Epithelial cell of proximal tubule (primary cell): ENCODE data around the gene NKAIN2. TPM values are rescaled to one million over a fixed set of nuclear protein-coding genes. Genes with fewer than 3 reads are reported as not detected.

Source experiments
- DNase-seq: peaks from one replicate; pipeline ENCODE4 v3.0.0-alpha.2; 2011; ENCODE audit warnings: low read depth
- H3K4me3 ChIP-seq: 2 replicates; pipeline ENCODE4 v1.5.1; 2011; ENCODE audit warnings: low read depth, mild to moderate bottlenecking, low read length
- CTCF ChIP-seq: conservative IDR thresholded peaks from 2 replicates; pipeline ENCODE4 v1.5.1; 2012; ENCODE audit warnings: low read depth, mild to moderate bottlenecking, low read length
- total RNA-seq: library from RNA; depleted of rRNA; stranded (reverse); fragments of >200 nt; gene quantifications from 2 replicates; pipeline ENCODE4 v1.2.3, GENCODE V29; 2015

NKAIN2 gene
- total RNA-seq, 1 donor from 2014 or later, result under 0.01 TPM

- no peak for TF ChIP-seq CTCF
- no peak overlapping the region for H3K4me3 ChIP-seq
- DNase-seq, result no peak
Observed at GRCh38 chr6:123940551-123940950, 136.9 kb downstream of the NKAIN2 start.

GRCh38 chr6:123941855-123942254 is 138.2 kb downstream of the NKAIN2 start:
- no peak for TF ChIP-seq CTCF
- H3K4me3 ChIP-seq, result no peak overlapping the region
- DNase-seq, result no peak

- DNase-seq, result no peak
- no peak overlapping the region for H3K4me3 ChIP-seq
- TF ChIP-seq CTCF, result no peak
Observed at GRCh38 chr6:123945386-123945785, 141.7 kb downstream of the NKAIN2 start.

- no peak for DNase-seq
- no peak overlapping the region for H3K4me3 ChIP-seq
- no peak for TF ChIP-seq CTCF
Observed at GRCh38 chr6:123953920-123954319, 150.3 kb downstream of the NKAIN2 start.

GRCh38 chr6:123956492-123957139 is 153.0 kb downstream of the NKAIN2 start:
- TF ChIP-seq CTCF, result no peak
- H3K4me3 ChIP-seq, result no peak overlapping the region
- no peak for DNase-seq

GRCh38 chr6:123962508-123962907 is 158.8 kb downstream of the NKAIN2 start:
- DNase-seq, result no peak
- no peak for TF ChIP-seq CTCF
- H3K4me3 ChIP-seq, result no peak overlapping the region

- no peak for DNase-seq
- TF ChIP-seq CTCF, result peak; percentile 80
- H3K4me3 ChIP-seq, result no peak overlapping the region
Observed at GRCh38 chr6:123965894-123966293, 162.2 kb downstream of the NKAIN2 start.
